ENCODE measurements around the gene WDR48. TPM values are rescaled to one million over a fixed set of nuclear protein-coding genes. Genes with fewer than 3 reads are reported as not detected.

Gene WDR48
- total RNA-seq, 1 donor from 2014 or later: 33.6 TPM

DNA sequence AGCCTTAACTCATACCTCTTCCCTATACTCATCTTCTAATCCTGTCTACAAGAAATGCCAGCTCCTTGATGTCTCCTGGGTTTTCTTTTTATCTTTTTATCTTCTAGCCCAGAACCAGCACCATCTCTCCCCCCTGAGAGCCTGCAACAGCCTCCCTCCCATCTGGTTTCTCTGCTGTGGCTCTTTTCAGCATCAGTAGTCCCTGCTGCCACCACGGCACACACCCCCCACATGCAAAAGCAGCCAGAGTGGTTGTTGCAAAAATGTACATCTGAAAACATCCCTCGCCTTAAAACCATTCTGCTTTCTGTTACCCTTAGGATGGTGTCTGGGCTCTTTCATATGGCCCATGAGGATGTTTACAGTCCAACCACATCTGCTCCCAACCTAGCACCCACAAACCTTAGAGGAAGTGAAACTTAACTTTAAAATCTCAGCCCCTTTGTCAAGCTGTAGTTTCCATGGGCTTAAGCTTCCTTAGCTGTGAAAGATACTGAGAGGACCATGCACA, 56.4 kb downstream of the WDR48 start:
- Histone ChIP-seq H3K27ac (replicated peaks) (peak overlapping the region; percentile 99), H3K4me1 (peaks cover 54% of the 10 kb centered on the region), H3K36me3 (no peaks in the 10 kb centered on the region), H3K9me3 (replicated peaks) (no peaks in the 10 kb centered on the region), H3K27me3 (ENCODE audit: low read depth) (no peaks in the 10 kb centered on the region), H3K4me3 (peak overlapping the region; percentile 99)
- no peak for DNase-seq
- TF ChIP-seq, protein P1, sequence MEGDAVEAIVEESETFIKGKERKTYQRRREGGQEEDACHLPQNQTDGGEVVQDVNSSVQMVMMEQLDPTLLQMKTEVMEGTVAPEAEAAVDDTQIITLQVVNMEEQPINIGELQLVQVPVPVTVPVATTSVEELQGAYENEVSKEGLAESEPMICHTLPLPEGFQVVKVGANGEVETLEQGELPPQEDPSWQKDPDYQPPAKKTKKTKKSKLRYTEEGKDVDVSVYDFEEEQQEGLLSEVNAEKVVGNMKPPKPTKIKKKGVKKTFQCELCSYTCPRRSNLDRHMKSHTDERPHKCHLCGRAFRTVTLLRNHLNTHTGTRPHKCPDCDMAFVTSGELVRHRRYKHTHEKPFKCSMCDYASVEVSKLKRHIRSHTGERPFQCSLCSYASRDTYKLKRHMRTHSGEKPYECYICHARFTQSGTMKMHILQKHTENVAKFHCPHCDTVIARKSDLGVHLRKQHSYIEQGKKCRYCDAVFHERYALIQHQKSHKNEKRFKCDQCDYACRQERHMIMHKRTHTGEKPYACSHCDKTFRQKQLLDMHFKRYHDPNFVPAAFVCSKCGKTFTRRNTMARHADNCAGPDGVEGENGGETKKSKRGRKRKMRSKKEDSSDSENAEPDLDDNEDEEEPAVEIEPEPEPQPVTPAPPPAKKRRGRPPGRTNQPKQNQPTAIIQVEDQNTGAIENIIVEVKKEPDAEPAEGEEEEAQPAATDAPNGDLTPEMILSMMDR (IDR thresholded peaks at IDR 0.05; ENCODE audit: borderline replicate concordance): no peak
- intact Hi-C loops (cut with micrococcal nuclease): no loop called here

DNA sequence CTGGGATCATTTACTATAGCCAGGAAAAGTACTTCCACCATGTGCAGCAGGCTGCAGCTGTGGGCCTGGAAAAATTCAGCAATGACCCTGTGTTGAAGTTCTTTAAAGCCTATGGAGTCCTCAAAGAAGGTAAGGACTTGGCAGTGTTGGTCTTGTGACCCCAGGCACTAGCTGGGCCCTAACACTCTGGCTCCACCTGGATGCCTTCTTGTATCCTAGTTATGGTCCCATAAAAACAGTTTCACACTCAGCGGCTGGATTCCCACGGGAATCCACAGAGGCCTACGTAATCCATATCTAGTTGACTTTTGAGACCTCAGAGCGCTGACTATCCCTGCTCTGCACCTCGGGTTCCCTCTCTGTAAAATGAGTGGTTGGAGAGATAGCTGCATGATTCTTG, 57.3 kb downstream of the WDR48 start:
- TF ChIP-seq, protein P1 (IDR thresholded peaks at IDR 0.05; ENCODE audit: borderline replicate concordance): no peak
- Histone ChIP-seq H3K9me3 (replicated peaks) (no peaks in the 10 kb centered on the region), H3K27me3 (ENCODE audit: low read depth) (no peaks in the 10 kb centered on the region), H3K4me3 (no peak overlapping the region), H3K27ac (replicated peaks) (no peak overlapping the region), H3K4me1 (peaks cover 45% of the 10 kb centered on the region), H3K36me3 (no peaks in the 10 kb centered on the region)
- intact Hi-C loops (cut with micrococcal nuclease): no loop called here
- no peak for DNase-seq

- no peaks in the 10 kb centered on the region for H3K27me3 ChIP-seq (ENCODE audit: low read depth)
- TF ChIP-seq, protein P1 (IDR thresholded peaks at IDR 0.05; ENCODE audit: borderline replicate concordance): no peak
- no peak for DNase-seq
These were observed 58.3 kb downstream of the WDR48 start for GRCh38 chr3:39110041-39110639.

DNA sequence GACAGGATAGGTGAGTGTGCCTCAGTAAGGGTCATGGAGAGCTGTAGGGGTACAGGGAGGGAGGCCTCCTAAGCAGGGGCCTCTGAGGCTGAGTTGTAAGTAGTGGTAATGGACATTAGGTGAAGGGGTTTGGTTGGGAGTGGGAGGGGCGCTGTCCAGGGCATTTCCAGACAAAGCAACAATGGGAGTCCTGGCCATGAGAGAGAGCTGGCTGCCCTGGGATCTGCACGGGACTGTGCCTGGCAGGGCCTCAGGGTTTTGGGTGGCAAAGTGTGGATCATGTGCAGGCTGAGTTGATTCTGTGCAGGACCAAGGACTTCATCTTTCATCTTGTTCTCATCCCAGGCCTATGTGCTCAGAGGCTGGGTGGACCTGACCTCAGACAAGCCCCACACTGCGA, 60.3 kb downstream of the WDR48 start:
- TF ChIP-seq, protein P1 (IDR thresholded peaks at IDR 0.05; ENCODE audit: borderline replicate concordance): no peak
- Histone ChIP-seq H3K36me3 (no peaks in the 10 kb centered on the region), H3K27me3 (ENCODE audit: low read depth) (no peaks in the 10 kb centered on the region), H3K9me3 (replicated peaks) (no peaks in the 10 kb centered on the region), H3K4me3 (no peak overlapping the region), H3K4me1 (peaks cover 15% of the 10 kb centered on the region), H3K27ac (replicated peaks) (no peak overlapping the region)
- no peak for DNase-seq
- intact Hi-C loops (cut with micrococcal nuclease): no loop called here

More at GRCh38 chr3:39110041-39110639, 58.3 kb downstream of the WDR48 start:
- H3K9me3 ChIP-seq (replicated peaks): no peaks in the 10 kb centered on the region
- no peak overlapping the region for H3K4me3 ChIP-seq
- H3K27ac ChIP-seq (replicated peaks): no peak overlapping the region
- intact Hi-C loops (cut with micrococcal nuclease): no loop called here
- no peaks in the 10 kb centered on the region for H3K36me3 ChIP-seq
- H3K4me1 ChIP-seq: peaks cover 35% of the 10 kb centered on the region

GRCh38 chr3:39112535-39112934, 60.7 kb downstream of the WDR48 start:
- no peak for DNase-seq
- H3K36me3 ChIP-seq: no peaks in the 10 kb centered on the region
- intact Hi-C loops (cut with micrococcal nuclease): no loop called here
- H3K4me3 ChIP-seq: no peak overlapping the region
- TF ChIP-seq, protein P1 (IDR thresholded peaks at IDR 0.05; ENCODE audit: borderline replicate concordance): no peak
- no peak overlapping the region for H3K27ac ChIP-seq (replicated peaks)
- no peaks in the 10 kb centered on the region for H3K9me3 ChIP-seq (replicated peaks)
- H3K27me3 ChIP-seq (ENCODE audit: low read depth): no peaks in the 10 kb centered on the region
- H3K4me1 ChIP-seq: peaks cover 11% of the 10 kb centered on the region
